NCI-H1417 (cell line): Measurements from ENCODE around the gene ACACB.
"Not testable (repeated sequence)": the region's sequence is repeated elsewhere in the genome, so short reads cannot be mapped to it uniquely, and the experiment has no call there.

Experiments
- DNase-seq, 3 experiments: peaks; one replicate each; lab custom pipeline; 2025; lab: John Stamatoyannopoulos, UW

The ACACB gene

GRCh38 chr12:109140560-109140959 lies 24.2 kb downstream of the ACACB start:
- no peak for DNase-seq

GRCh38 chr12:109144224-109144623 lies 27.8 kb downstream of the ACACB start:
- no peak for DNase-seq

GRCh38 chr12:109147126-109147525 lies 30.7 kb downstream of the ACACB start:
- DNase-seq: not testable (repeated sequence)

GRCh38 chr12:109147954-109148353 lies 31.6 kb downstream of the ACACB start:
- no peak for DNase-seq

- DNase-seq: no peak
These were observed 33.8 kb downstream of the ACACB start for GRCh38 chr12:109150124-109150640.

GRCh38 chr12:109151457-109151856 lies 35.1 kb downstream of the ACACB start:
- no peak for DNase-seq

GRCh38 chr12:109153821-109154441 lies 37.5 kb downstream of the ACACB start:
- DNase-seq: no peak

GRCh38 chr12:109154451-109155438 lies 38.4 kb downstream of the ACACB start:
- peak; percentile 64 to 90 (median 84) for DNase-seq

GRCh38 chr12:109156036-109156435 lies 39.6 kb downstream of the ACACB start:
- no peak for DNase-seq

GRCh38 chr12:109156586-109156985 lies 40.2 kb downstream of the ACACB start:
- no peak for DNase-seq

- no peak for DNase-seq
These were observed 41.6 kb downstream of the ACACB start for GRCh38 chr12:109157986-109158385.

GRCh38 chr12:109160433-109160832 lies 44.0 kb downstream of the ACACB start:
- DNase-seq: no peak

GRCh38 chr12:109160873-109161272 lies 44.5 kb downstream of the ACACB start:
- DNase-seq: no peak

GRCh38 chr12:109162551-109162950 lies 46.2 kb downstream of the ACACB start:
- DNase-seq: no peak

- DNase-seq: no peak
These were observed 46.8 kb downstream of the ACACB start for GRCh38 chr12:109163167-109163566.

GRCh38 chr12:109165599-109165998 lies 49.2 kb downstream of the ACACB start:
- DNase-seq: no peak

- DNase-seq: no peak
These were observed 50.0 kb downstream of the ACACB start for GRCh38 chr12:109166371-109166770.

- no peak for DNase-seq
These were observed 51.4 kb downstream of the ACACB start for GRCh38 chr12:109167781-109168180.

- no peak for DNase-seq
These were observed 52.9 kb downstream of the ACACB start for GRCh38 chr12:109169262-109169661.

- no peak for DNase-seq
These were observed 53.3 kb downstream of the ACACB start for GRCh38 chr12:109169686-109170085.

GRCh38 chr12:109170324-109170723 lies 53.9 kb downstream of the ACACB start:
- DNase-seq: no peak

GRCh38 chr12:109172787-109173186 lies 56.4 kb downstream of the ACACB start:
- not testable (repeated sequence) for DNase-seq
